HG03378 (cell line): Measurements from ENCODE around the gene SMAD6.

Source experiments
- ATAC-seq: cut with Tn5 transposase; IDR thresholded peaks from one replicate; pipeline ENCODE4 v1.9.1; 2021; ENCODE audit warnings: mild to moderate bottlenecking, moderate library complexity; ENCODE audit not compliant: unreplicated experiment

Gene SMAD6

GRCh38 chr15:66739287-66739686 is 37.3 kb downstream of the SMAD6 start:
- ATAC-seq, result no peak

DNA sequence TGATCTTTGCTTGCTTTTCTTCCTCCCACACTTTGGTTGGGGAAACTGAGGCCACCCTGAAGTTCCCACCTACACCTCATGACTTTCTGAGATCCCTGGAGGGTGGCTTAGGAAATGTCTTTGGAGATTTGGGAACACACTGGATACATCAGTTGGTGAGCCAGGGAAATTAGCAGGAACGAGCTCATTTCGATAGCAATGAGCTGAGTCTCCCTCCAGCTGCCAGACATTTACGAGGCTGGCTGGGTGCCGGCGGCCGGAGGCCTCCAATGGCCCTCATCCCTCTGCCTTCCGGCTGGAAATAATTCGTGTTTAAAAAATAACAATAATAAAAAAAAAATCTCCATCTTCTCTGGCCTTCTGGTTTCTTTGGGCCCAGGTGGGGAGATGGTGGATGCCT is 38.8 kb downstream of the SMAD6 start:
- ATAC-seq, result no peak

- no peak for ATAC-seq
Observed at GRCh38 chr15:66741646-66742045, 39.6 kb downstream of the SMAD6 start.

DNA sequence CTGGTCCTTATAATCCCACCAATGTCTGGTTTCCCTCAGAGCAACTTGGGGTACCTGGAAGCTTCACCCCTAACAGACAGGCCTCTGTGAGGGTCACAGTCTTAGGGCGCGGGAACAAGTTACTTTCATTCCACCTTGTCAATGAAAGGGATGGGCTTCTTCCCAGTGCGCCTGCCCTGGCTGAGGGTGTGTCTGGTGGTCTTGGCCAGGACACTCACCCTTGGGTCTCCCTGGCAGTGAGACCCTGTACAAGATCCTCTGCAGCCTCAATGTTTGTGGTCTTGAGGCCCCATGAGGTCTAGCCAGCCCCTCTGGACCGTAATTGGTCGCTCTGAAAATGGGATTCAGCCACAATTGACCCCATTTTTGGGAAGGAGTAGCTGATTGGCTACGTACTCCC is 40.2 kb downstream of the SMAD6 start:
- ATAC-seq, result no peak

- ATAC-seq, result no peak
Observed at GRCh38 chr15:66743204-66743603, 41.2 kb downstream of the SMAD6 start.

- ATAC-seq, result no peak
Observed at GRCh38 chr15:66743703-66744536, 41.9 kb downstream of the SMAD6 start.

GRCh38 chr15:66744610-66745279 is 42.7 kb downstream of the SMAD6 start:
- ATAC-seq, result no peak

DNA sequence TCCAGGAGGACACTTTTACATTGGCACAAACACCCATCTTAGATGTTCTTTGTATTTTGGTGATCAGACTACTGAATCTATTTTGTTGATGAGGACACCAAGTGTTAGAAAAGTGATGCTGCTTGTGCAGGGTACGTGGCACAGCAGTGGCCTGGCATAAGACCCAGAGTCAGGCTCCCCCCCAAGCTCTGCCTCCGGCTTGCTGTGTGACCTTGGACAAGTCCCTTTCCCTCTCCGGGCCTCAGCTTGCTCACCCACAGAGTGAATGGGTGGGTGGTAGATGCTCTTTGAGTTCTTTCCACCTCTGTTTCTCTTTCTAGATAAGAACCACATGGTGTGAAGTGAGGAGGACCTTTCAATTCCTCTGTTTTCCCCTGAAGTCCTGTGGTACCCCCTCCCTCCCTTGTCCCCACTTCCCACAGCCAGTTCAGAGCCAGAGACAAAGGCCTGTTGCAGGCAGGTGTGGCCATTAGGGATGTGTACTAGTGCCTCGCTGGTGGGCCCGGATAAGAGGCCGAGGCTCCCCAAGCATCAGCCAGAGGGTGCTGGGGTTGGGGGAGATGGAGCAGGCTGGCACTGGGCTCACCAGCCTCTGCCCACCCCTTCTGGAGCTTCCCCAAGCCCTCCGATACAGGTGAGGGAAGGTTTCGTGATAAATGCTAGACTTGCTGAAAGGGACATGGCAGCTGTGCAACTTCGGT is 43.6 kb downstream of the SMAD6 start:
- ATAC-seq, result no peak

DNA sequence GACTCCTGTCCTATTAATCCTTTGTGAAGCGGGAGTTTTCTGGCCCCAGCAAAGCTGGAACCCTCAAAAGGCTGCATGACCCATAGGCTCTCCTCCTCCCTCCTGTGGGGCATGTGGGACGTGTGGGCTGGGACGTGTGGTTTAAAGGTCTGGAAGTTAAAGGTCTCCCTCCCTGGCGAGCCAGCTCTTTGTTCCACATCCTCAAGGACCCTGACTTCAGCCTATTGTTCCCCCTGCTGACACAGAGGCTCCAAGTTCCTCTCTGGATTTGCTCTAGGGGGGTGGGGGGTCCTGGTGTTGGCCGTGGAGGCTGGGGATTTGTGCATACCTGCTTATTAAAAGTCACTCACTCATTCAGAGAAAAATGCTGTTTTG is 44.2 kb downstream of the SMAD6 start:
- no peak for ATAC-seq

GRCh38 chr15:66747223-66747622 is 45.2 kb downstream of the SMAD6 start:
- ATAC-seq, result no peak

DNA sequence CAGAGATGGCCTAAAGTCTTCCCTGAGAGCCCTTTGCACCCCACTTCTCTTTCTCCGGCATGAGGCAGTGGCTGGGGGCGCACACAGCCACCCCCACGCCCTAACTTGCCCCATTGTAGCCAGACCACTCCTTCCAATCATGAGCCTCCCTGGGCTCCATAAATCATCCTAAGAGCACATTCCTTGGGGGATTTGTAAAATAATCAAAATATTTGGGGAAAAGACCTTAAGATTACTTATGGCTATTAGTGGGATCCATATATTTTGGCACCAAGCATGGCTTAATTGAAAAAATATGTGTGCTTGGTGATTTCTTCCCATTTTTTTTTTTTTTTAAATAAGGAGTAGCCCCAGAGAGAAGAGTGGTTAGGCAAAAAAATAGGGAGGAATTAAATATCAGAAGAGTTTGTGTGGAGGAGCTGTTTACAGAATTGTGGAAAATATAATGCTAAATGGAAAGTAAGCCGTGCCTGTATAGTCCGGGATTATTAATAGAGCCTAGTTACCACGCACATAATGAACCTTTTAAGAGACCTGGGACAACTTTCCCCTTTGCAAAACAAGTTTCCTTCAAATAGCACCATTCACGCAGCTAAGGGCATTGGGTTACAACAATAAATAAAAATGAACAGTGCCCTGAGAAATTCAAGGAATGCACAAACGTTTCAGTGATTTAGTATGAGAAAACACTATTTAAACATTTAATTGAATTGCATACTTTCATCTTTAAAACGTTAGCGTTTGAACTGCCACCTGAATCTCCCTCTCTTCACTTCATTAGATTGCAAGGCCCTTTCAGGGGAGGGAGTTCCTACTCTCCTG is 46.1 kb downstream of the SMAD6 start:
- no peak for ATAC-seq

DNA sequence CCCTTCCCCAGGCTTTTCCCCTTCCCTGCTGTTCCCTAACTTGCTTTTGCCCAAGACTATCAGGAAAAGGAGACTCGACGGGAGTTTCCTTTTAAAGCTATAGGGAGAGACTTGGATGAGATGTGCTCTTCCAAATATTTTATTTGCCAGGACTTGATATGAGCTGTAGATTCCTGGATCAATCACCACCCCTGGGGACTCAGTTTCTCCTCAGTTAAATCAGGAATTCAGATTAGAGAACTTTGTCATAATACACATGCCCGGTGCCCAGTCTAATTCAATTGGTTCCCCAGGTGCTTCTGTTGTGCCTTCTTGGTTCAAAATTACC is 46.6 kb downstream of the SMAD6 start:
- ATAC-seq, result no peak

- ATAC-seq, result no peak
Observed at GRCh38 chr15:66749841-66750575, 48.0 kb downstream of the SMAD6 start.

- no peak for ATAC-seq
Observed at GRCh38 chr15:66750609-66751008, 48.6 kb downstream of the SMAD6 start.

DNA sequence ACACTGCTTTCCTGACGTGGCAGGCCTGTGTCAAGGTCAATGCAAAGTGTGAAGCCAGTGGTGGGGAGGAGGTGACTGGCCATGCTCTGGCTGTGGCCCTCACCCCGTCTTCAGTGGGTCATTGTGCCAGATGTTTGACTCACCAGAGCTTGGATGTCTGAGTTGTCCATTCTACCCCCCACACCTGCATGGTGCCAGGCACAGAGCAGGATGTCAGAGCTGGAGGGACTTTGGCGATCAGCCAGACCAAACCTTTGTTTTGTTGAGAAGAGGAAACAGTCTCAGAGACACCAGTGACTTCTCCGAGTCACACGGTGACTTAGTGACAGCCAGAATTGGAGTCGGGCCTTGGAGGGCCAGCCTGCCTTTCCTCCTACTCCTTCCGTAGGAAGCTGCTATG is 49.5 kb downstream of the SMAD6 start:
- no peak for ATAC-seq

- no peak for ATAC-seq
Observed at GRCh38 chr15:66752078-66752477, 50.0 kb downstream of the SMAD6 start.

DNA sequence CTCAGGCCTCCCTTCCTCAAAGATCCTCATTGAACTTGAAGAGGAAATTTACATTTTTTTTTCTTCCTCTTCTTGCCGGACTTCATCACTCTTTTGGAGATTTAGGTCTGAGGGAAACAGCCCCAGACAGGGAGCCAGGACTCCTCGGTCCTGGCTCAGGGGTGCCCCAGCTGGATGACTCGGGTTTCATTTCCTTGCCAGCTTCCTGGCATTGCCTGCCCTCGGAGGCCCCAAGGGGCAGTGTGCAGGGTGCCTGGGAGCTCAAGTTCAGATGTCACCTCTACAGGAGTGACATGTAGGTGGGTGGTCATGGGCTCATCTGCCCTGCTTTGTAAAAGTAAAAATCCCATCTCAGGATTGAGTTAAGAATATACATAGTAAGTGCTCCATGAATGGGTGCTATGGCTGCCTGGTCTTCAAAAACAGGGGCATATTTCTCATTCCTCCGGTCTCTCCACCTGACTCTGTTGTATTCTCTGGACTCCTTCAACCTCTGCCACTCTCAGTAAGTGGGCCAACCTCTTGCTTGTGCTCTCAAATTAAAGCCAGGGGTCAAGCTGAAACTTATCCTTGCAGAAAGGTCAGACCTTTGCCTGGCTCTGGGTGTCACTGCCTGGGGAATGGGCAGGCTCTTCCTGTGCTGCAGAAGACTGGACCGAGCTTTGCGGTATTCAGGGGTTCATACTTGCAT is 51.8 kb downstream of the SMAD6 start:
- no peak for ATAC-seq

DNA sequence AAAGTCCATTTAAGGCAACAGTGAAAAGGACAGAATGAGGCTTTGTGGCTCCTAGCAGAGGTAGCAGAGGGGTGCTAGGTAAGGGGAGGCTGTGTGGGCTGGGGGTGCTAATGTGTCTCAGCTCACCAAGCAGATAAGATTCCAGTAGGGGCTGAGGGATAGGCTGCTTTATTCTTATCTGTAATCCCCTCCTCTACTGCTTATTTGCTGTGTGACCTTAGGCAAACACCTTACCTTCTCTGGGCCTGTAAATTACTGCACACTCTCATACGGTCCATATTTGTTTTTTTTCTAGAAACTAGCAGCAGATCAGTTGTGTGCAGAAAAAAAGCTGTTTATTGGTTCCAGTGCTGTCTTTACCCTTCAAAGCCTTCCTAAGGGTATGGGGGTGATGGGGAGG is 52.8 kb downstream of the SMAD6 start:
- no peak for ATAC-seq

- ATAC-seq, result no peak
Observed at GRCh38 chr15:66755298-66756068, 53.4 kb downstream of the SMAD6 start.
